HG03565 (cell line): ENCODE results near the gene CD82.
"Not testable (repeated sequence)": the region's sequence is repeated elsewhere in the genome, so short reads cannot be mapped to it uniquely, and the experiment has no call there.

Experiments
- ATAC-seq: cut with Tn5 transposase; IDR thresholded peaks from one replicate; pipeline ENCODE4 v1.9.1; 2021; ENCODE audit warnings: mild to moderate bottlenecking, moderate library complexity; ENCODE audit not compliant: unreplicated experiment

Gene CD82

DNA sequence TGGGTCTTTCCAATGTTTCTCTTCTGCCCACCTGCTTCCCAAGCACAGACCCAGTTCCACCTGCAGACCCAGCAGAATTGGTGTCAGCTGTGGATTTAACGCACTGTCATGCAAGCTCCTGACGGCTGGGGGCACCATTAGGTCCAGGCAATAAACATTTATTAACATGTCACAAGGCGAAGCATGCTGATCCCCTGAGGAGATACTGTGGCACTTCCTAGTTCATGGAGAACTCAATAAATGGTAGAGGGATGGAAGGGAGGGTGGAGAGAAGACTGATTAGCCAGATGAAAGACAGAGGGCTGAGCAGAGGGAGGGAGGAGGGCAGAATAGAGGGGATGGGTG is 93.0 kb downstream of the CD82 start:
- ATAC-seq = no peak

- no peak for ATAC-seq
Measured at GRCh38 chr11:44659641-44660040, 94.2 kb downstream of the CD82 start.

- not testable (repeated sequence) for ATAC-seq
Measured at GRCh38 chr11:44660535-44660934, 95.1 kb downstream of the CD82 start.

- no peak for ATAC-seq
Measured at GRCh38 chr11:44661311-44661717, 95.9 kb downstream of the CD82 start.
